Endothelial cell of hepatic sinusoid (primary cell): Measurements from ENCODE around the gene ADAR.
"Not testable (repeated sequence)": the region's sequence is repeated elsewhere in the genome, so short reads cannot be mapped to it uniquely, and the experiment has no call there.

Experiments used
- in situ Hi-C: cut with HindIII; loops from 2 replicates; pipeline ENCODE4 v1.10.0; 2017; ENCODE audit warnings: low sequenced_read_pairs

Gene ADAR

DNA sequence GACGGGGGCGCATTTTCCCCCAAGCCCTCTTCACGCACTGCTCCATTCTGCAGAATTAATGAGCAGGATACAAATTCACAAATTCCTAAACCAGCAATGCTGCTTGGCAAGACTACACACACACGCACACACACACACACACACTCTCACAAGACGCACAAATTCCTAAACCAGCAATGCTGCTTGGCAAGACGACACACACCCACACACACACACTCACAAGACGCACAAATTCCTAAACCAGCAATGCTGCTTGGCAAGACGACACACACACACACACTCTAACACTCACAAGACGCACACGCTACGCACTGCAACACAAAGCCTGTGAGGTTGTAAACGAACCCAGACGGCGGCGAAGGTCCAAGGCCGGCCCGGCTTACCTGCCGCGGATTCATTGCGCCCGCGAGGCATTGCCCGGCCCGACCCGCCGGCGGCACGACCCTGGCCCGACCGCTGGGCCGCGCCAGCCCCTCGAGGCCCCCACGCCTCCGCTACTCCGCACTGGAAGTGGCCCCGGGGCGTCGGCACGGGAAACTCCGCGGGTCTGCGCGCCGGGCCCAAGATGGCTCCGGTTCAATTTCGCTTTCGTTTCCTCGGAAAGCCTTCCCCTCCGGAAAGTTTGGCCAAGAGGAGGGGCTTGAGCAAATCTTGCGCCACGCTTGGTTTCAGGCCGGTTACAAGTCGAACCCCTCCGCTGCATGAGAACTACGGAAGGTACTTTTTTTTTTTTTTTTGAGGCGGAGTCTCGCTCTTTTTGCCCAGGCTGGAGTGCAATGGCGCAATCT lies at the start of gene ADAR:
TSS of gene ADAR (minus strand) at position 578 of the 788 bp plus-strand sequence. CDS start at position 398, 180 bp downstream.
- in situ Hi-C loops = no loop called here

GRCh38 chr1:154657556-154657955 lies 49.6 kb upstream of the ADAR start:
- in situ Hi-C loops = no loop called here

DNA sequence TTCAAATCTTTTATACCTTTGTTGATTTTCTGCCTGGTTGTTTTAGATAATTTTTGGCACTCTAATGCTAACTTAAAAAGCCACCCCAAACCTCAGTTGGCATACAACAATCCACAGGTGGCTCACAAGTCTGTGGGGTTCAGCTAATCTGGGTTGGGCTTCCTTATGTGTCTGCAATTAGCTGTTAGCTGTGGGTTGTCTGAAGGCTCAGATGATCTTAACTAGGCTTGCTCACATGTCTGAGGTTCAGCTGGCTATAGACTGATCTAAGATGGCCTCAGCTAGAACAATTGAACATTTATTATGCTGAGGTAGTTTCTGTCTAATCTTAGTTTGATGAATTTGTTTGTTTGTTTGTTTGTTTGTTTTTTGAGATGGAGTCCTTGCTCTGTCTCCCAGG lies 44.9 kb upstream of the ADAR start:
- in situ Hi-C loops = no loop called here

DNA sequence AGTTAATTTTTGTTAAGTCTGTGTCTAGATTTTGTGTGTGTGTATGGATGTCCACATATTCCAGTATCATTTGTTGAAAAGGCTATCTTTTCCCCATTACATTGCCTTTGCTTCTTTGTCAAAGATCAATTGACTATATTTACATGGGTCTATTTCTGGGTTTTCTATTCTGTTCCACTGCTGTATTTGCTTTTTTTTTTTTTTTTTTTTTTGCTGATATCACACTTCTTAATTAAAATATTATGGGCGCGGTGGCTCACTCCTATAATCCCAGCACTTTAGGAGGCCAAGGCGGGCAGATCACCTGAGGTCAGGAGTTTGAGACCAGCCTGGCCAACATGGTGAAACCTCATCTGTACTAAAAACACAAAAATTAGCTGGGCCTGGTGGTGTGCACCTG lies 36.7 kb upstream of the ADAR start:
- in situ Hi-C loops = not testable (repeated sequence)

- in situ Hi-C loops = no loop called here
Measured at GRCh38 chr1:154641534-154641933, 33.5 kb upstream of the ADAR start.

DNA sequence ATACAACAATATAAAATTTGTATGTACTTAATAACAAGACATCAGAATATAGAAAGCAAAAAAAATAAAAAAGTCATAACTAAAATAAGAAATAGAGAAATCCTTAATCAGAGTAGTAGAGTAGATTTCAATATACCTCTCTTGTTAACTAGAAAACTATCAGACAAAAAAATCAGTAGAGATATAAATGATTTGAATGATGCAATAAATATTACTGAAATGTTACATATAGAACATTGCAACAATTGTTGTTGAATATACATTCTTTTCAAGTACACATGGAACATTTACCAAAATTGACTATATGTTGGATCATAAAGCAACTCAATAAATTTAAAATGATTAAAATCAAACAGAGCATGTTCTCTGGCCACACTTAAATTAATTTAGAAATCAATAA lies 31.9 kb upstream of the ADAR start:
- in situ Hi-C loops = no loop called here

- in situ Hi-C loops = no loop called here
Measured at GRCh38 chr1:154635171-154635570, 27.2 kb upstream of the ADAR start.

GRCh38 chr1:154629675-154630073 lies 21.7 kb upstream of the ADAR start:
- in situ Hi-C loops = no loop called here

- in situ Hi-C loops = no loop called here
Measured at GRCh38 chr1:154629061-154629674, 21.2 kb upstream of the ADAR start.

DNA sequence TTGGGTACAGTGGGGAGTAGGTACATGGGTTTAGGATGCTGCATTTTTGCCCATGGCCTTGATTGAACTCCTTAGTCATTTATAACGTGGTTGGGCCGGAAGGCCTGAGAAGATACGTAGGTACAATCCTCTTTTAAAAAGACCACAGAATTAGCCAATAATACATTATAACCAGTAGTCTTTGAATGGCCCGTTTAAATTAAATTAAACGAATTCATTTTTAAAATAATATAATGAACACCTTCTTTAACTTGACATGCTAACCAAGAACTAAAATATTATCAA lies 20.1 kb upstream of the ADAR start:
- in situ Hi-C loops = no loop called here

- in situ Hi-C loops = no loop called here
Measured at GRCh38 chr1:154627257-154628120, 19.5 kb upstream of the ADAR start.

GRCh38 chr1:154626456-154627256 lies 18.7 kb upstream of the ADAR start:
- in situ Hi-C loops = no loop called here

DNA sequence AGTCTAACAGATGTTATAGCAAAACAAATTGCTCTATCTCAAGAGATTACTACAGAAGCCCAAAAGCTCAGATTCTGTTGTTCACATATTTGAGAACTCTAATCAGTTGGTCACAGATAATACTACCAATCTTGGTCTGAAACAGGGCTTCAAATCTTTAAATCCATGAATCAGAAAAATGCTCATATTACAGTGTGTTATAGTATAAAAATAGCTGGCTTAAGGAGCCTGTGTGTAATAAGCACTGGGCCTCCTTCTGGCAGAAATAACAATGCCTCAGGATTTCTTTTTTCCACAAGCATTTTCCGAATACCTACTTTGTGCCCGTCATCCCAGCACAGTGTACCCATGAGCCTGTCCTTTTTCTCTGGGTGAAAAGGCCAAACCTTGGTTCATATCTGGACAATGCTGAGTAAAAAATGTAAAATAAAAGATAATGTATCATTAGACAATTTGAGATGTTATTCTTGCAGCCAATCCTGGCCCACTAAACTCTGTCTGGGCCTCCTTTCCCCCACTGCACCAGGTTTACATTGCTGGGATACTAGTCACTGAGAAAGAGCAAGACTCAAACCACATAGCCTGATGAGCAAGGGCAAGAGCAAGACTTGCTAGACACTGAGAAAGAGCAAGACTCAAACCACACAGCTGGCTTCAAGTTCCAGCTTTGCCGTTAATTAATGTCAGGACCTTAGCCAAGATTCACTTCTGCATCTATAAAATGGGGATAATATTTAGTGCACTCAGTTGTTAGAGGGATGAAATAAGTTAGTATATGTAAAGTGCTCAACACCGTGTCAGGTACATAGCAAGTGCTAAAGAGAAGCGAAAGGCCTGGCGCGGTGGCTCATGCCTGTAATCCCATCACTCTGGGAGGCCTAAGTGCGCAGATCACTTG lies 17.0 kb upstream of the ADAR start:
- in situ Hi-C loops = no loop called here

DNA sequence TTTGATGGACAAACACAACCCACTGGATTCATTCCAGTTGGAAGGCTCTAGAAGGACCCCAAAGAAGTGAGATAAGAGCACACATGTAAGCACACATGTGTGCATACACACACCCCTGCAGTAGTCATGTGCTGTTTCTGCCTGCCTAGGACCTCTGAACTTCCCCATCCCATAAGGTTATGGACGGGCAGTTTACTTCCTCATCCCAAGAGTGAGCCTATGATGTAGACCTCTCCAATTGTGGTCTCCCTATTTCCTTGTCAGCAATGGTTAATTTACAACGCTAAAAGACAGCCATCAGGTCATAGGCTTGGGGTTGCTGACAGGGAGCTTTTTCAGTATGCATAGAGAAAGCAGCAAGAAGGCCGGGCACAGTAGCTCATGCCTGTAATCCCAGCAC lies 15.4 kb upstream of the ADAR start:
- in situ Hi-C loops = no loop called here

DNA sequence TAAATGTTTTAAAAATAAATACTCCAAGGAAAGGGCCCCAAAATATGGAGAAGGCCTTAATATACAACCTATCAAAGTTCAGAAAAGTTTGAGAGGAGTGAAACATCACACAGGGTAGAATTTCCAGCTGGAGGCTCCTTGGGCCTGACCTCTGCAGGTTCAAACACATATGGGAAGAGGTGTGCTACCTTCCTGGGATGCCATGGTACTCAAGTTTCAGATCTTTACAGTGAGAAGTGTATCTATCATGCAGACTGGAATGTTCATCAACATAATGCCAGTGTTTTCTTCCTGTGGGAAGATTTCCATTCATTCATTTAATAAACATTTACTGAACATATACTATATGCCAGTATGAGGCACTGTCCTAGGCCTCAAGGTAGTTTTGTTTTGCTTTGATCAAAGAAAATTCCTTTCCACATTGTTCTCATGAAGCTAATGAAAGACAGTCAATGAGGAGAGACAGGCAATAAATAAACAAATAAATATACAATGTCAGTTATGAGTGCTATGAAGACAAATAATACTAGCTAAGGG lies 14.6 kb upstream of the ADAR start:
- in situ Hi-C loops = no loop called here

DNA sequence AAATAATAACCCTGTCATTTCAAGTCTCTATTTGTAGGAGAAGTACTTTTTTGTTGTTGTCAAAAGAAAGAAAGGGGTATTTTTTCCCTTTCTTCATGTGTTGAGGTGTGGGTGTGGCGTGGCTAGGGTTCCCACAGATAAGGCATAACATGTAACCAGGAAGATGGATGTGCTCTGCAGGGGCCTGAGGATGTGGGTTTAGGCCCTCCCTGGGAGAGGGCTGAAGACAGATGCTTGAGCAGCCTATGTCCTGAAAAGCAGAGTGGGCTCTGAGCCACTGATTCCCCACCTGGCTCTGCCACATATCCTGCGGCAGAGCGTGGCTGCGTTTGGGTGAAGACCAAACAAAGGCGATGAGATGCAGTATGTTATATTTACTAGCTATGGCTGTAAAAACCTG lies 13.9 kb upstream of the ADAR start:
- in situ Hi-C loops = no loop called here

GRCh38 chr1:154620751-154621150 lies 12.8 kb upstream of the ADAR start:
- in situ Hi-C loops = no loop called here

- in situ Hi-C loops = no loop called here
Measured at GRCh38 chr1:154619181-154619948, 11.4 kb upstream of the ADAR start.
